CMK (cell line): Measurements from ENCODE around the gene CHCHD3.

ENCODE experiments used
- DNase-seq: peaks from one replicate; pipeline ENCODE4 v3.0.0-alpha.2; 2010; ENCODE audit warnings: low read depth

CHCHD3 gene

GRCh38 chr7:133077394-133077793, 4.5 kb downstream of the CHCHD3 start:
- DNase-seq, result no peak

GRCh38 chr7:133076142-133076541, 5.7 kb downstream of the CHCHD3 start:
- DNase-seq, result no peak

DNA sequence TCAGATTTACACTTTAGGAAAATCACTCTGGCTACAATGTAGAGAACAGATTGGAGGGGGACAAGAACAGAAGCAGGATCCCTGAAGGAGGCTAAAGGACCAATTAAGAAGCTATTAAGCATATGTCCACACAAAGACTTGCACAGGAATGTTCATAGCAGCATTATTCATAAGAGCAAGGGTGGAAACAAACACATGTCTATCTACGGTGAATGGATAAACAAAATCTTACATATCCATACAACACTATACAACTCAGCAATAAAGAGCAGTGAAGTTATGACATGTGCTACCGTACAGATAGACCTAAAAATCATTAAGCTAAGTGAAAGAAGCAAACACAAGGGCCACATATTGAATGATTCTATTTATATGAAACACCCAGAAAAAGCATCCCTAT, 10.4 kb downstream of the CHCHD3 start:
- DNase-seq, result no peak

DNA sequence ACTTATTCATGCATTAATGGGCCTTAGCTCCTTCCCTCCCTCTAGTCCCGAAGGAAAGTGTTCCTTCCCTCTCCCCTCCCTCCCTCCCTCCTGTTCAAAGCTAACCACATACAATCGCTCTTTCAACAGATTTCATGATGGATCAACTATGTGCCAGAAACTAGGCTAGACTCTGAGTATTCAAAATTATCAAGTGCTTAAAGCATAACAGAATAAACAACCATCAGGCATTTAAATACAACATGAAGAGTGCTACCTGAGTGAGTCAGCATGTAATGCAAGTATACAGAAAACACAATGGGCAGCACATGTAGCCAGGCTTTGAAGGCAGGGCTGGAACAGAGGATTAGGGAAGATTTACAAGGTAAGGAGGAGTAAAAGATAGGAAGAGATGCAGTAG, 11.3 kb downstream of the CHCHD3 start:
- no peak for DNase-seq

DNA sequence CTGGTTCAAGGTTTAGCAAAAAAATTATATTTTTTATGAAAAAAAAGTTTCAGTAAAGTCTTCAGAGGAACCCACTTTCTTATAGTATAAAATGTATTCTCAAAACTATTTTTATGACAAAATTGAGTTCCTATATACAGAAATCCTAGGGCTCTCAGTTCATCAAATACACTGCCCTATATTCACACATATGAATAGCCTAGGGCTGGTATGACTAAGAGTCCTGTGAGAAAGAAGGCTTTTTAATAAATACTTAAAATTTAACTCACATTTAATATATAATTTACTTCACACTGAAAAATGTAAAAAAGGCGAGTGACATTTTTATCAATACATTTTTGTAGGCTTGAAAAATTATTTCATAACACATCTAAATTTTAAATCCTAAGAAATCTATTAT, 16.6 kb downstream of the CHCHD3 start:
- no peak for DNase-seq

DNA sequence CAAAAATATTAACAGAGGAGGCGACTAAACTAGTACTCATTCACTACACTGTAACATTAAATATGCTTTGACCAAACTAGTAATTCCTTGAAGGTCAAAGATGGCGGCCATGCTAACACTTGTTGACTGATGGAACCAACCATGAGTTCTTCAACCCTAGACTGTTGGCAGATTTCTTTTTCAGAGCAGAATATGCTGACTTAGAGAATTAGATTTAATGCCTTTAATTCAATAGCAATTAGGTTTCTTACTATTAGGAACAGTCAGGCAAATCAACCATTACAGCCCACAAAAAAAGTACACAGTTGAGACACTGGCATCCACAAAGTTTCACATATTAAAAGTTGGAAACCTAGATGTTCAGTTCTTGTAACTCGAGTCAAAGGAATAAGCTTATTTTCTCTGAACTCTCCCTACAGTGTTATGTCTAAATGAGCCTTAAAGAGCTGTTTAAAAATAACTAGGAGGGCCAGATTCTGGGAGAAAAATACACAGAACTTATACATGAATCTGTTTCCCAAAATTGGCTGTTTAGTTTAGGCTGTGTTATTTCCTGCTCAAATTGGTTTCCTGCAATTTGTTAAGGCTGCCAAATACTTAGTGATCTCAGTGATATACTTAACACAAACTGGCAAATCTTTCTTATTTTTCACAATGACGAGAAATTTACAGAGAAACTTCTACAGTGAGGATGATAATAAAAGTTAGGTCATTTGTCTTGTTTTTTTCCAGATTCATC, 17.6 kb downstream of the CHCHD3 start:
- DNase-seq, result no peak

- DNase-seq, result no peak
Measured at GRCh38 chr7:133061792-133062191, 20.1 kb downstream of the CHCHD3 start.

DNA sequence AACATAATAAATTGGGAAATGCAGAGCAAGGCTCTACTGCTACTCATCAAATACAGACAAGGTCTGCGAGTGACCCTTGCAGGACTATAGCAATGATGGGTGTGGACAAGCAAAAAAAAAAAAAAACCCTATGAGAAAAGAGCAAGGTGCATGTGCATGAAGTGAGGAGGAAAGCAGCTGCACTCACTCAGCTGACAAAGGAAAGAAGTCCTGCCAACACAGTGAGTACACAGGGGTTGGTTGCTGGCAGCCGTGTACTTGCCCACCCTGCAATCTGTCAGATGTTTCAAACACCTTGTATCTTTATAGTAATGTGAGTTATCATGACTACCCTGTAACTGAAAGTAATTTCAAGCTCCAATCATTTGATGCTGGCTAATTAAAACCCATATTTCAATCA, 20.5 kb downstream of the CHCHD3 start:
- no peak for DNase-seq

DNA sequence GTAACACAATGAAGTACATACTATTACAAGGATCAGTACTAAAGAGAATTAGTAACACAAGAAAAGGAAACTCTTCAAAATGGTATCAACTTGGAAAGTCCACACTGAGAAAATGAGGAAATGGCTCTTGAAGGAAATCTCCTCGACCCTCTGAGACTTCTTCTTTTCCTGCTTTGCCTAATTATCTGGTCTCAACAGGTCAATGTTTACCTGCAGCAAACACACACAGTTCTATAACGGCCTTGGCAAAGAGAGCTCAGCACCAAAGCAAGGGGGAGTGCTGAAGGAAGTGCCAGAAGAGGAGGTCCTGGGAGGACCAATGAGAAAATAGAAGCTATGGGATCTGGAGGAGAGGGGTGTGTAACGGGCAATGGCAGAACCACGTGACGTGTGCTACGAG, 21.9 kb downstream of the CHCHD3 start:
- no peak for DNase-seq

DNA sequence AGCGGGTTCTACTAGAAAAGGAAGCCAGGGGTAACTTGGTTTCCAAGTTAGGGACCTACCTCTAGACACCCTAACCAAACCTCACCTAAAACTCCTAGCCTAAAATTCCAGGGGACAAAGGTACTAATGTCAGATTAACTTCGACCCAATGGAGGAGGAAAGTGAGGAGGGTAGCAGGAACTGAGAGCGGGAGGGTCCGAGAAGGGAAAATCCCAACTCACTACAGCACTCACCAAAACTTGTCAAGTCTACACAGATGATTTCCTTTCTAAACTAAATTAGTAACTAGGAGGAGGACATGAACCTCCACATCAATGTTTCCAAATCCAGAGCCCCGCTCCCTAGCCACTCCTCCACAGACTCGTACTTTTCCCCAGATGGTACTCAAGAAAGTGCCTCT, 22.6 kb downstream of the CHCHD3 start:
- no peak for DNase-seq

DNA sequence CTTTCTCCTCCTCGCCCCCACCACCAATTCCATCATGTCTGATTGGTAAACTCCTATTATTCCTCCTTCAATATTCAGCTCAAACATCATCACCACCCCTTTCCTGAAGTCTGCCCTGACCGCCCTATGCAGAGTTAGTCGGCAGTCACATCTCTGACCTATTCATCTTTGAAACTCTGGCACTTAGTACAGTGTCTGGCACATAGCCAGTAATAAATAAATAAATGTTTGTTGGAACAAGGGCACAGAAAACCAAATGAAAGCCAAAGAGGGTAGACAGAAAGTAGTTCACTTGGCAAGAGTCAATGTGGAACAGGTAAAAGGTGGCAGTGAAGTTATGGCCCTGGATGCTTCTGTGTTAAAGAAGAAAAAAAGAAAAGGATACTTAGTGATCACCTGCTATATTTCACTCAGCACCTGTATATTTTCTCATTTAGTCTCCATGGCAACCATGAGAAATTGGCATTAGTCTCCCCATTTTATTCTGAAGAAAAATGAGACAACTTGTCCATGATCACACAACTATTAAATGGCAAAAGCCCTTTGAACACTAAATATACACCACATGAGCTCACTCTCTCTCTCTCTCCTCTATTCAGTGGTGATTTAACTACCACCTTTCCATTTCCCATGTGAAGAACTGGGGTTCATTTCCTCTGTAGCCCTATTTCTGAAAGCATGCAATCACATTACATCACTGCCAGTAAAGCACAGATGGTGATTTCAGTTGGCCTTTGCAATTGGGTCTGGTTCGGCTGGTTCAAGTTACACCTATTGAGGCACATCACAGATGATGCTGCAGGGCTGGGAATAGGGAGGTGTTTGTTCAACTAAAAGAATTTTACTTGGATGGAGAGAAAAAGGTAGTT, 25.3 kb downstream of the CHCHD3 start:
- no peak for DNase-seq

GRCh38 chr7:133054162-133054840, 27.6 kb downstream of the CHCHD3 start:
- DNase-seq, result no peak

DNA sequence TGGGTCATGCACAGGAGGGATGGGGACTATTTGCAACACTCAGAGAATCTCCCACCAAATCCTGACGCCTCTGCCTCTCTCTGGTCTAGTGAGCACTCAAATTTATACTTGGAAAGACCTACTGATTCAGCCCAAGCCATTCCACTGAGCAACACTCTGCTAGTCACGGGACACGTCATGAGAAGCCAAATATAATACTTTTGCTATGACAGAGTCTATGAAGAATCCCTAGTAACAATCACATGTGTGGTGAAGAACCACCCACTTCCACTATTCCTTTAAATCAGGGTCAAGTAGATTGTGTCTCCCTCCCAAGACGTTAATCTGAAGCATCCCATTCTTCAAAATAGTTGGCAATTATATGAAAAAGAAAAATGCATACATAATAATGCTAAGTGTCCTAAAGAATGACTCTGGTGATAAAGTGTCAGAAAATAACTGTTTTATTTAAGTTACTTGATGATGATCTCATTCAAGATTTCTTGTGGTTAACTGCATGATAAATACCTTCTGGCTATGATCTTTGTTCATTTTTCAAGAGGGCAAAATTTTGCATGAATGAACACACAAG, 28.5 kb downstream of the CHCHD3 start:
- no peak for DNase-seq

GRCh38 chr7:133052826-133053225, 29.1 kb downstream of the CHCHD3 start:
- DNase-seq, result no peak

- no peak for DNase-seq
Measured at GRCh38 chr7:133052401-133052756, 29.5 kb downstream of the CHCHD3 start.

DNA sequence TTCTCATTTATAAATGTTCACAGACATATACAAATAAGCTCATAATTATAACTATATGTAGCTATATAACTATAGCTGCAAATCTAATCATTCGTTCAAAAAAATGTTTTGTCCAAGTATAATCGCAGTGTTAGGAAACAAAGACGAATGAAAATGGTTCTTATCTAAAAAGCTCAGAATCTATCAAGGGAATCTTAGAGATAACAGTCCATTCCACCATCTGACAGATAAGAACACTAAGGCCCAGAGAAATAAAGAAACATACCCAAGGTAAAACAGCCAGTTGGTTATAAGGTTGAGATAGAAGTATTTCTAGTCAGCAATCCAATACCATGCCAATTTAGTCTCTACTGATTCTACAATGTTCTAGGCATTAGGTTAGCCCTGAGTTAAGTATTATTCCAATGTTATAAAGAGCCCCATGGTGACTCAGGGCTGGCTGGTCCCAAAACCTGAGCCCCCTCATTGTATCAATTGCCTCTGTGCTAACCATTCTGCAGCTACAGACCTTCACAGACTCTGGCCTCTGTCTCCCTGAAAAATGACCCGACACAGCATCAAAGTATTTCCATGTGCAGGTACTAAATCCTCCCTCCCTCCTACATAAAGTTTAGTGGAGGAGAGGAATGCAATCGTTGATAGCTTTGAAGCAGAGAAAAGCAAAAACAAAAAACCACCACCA, 30.0 kb downstream of the CHCHD3 start:
- DNase-seq, result no peak

DNA sequence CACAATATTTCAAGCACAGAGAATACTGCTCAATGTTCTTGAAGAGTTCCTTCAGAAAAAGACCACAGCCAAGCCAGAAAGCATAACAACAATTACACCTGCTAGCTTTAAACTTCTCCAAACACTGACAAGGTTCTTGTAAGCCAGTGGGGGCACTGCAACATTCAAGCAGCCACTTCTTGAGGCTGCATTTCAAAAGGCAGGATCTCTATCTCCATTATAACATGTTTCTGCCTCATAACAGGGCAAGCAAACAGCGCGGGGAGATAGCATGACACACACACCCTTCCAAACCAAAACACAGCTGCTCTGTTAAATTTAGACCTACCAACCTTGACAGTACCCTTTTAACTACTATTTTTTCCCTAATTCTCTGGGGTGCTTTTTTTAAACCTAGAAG, 30.8 kb downstream of the CHCHD3 start:
- no peak for DNase-seq

- no peak for DNase-seq
Measured at GRCh38 chr7:133050200-133050995, 31.5 kb downstream of the CHCHD3 start.

DNA sequence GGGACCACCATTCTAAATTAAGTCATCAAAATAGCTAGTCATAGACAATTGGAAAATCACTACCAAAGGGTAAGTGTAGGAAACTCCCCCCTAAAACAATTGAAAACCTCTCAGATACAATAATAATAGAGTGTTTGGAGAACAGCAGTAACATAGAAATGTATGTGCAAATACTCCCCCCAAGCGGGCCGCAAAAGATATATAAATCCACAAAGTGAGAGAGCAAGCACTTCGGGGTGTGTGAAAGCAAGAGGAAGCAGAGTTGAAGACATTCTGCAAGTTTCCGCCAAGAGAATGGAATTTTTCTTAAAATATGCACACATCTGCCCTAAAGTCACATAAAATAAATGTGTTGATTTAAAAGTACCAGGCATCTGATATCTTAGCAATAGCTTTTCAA, 33.3 kb downstream of the CHCHD3 start:
- DNase-seq, result no peak

- DNase-seq, result no peak
Measured at GRCh38 chr7:133047321-133047720, 34.6 kb downstream of the CHCHD3 start.
